Measurements from ENCODE around the gene ZPBP. TPM values are rescaled to one million over a fixed set of nuclear protein-coding genes. Genes with fewer than 3 reads are reported as not detected.

ZPBP gene, protein sequence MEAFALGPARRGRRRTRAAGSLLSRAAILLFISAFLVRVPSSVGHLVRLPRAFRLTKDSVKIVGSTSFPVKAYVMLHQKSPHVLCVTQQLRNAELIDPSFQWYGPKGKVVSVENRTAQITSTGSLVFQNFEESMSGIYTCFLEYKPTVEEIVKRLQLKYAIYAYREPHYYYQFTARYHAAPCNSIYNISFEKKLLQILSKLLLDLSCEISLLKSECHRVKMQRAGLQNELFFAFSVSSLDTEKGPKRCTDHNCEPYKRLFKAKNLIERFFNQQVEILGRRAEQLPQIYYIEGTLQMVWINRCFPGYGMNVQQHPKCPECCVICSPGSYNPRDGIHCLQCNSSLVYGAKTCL
- total RNA-seq (under 1 TPM in 1 of 9 donors, not detected in 8; 0.72 TPM), polyA plus RNA-seq (not detected)
- long read RNA-seq, donor 1, result 0 reads
- long read RNA-seq, donor 2, result 0 reads
- long read RNA-seq, donor 3, result 0 reads
- long read RNA-seq, donor 4, result 0 reads
- long read RNA-seq, donor 5, result 0 reads
- long read RNA-seq, donor 6, result 0 reads
- long read RNA-seq, donor 7, result 0 reads
- long read RNA-seq, donor 8, result 0 reads
- long read RNA-seq, donor 9, result 0 reads
- long read RNA-seq, donor 10, result 0 reads

DNA sequence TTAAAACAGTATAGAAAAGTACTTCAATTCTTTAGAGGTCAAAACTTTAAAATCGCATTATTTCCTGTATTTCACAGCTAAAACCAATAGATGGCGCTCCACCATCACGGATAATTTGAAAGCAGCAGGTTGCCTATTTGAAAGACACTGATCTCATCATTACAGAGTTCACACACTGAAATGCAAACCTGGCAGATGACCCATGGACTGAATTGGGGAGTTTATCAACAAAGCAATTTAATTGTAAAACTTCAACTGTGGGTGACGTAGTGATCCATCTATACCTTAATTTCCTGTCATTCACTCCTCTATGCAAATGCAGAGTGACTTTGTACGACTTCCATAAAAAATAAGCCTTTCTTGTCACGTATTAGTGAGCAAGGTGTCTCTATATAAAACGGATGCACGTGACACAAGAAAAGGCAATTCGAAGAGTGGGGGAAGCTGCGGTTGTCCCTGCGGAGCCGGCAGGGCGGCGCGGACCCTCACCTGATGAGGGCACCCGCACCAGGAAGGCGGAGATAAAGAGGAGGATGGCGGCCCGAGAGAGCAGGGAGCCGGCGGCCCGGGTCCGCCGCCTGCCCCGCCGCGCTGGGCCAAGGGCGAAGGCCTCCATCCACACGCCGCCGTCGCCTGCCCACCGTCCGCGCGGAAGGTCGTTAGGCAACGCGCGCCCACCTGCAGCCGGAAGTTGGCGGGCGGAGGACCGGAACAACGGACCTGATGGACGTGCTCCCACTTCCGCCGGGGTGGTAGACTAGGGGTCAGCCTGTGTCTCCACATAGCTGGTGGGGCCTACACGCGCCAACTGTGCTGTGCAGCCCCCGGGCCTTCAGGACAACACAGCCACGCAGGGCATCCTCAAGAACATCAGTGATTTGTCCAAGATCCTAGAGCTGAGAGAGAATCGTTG, at the start of gene ZPBP:
TSS of gene ZPBP (minus strand) at position 668 of the 913 bp plus-strand sequence. CDS start at position 616, 52 bp downstream.
- peak in 4 of 7 donors; percentile 31 to 37 (median 32) for DNase-seq
- Histone ChIP-seq H3K27ac (no peak within 1 kb of the TSS), H3K4me1 (replicated peaks in 1 of 2) (peaks cover 5 to 6% of the 10 kb centered on the region in 2 donors), H3K27me3 (no peaks in the 10 kb centered on the region), H3K4me3 (peak within 1 kb of the TSS in 1 of 4 donors; percentile 55), H3K9me3 (replicated peaks in 1 of 3) (no peaks in the 10 kb centered on the region), H3K36me3 (replicated peaks in 1 of 2) (no peaks in the 10 kb centered on the region)
- intact Hi-C loops (cut with DNase I), result loop anchor here in 1 of 2 donors (10.0 kb wide), 1 partner anchor 322 kb away; no protein-coding TSS in a partner anchor
- TF ChIP-seq, protein P1, sequence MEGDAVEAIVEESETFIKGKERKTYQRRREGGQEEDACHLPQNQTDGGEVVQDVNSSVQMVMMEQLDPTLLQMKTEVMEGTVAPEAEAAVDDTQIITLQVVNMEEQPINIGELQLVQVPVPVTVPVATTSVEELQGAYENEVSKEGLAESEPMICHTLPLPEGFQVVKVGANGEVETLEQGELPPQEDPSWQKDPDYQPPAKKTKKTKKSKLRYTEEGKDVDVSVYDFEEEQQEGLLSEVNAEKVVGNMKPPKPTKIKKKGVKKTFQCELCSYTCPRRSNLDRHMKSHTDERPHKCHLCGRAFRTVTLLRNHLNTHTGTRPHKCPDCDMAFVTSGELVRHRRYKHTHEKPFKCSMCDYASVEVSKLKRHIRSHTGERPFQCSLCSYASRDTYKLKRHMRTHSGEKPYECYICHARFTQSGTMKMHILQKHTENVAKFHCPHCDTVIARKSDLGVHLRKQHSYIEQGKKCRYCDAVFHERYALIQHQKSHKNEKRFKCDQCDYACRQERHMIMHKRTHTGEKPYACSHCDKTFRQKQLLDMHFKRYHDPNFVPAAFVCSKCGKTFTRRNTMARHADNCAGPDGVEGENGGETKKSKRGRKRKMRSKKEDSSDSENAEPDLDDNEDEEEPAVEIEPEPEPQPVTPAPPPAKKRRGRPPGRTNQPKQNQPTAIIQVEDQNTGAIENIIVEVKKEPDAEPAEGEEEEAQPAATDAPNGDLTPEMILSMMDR (IDR thresholded peaks at IDR 0.05), result peak; percentile 56 to 82 (median 71)
- no peak for TF ChIP-seq POLR2A (IDR thresholded peaks at IDR 0.05)
- WGBS, 4 donors, result 10 to 33% (median 14%) methylated on average over 29 to 53 of the region's 53 CpGs

DNA sequence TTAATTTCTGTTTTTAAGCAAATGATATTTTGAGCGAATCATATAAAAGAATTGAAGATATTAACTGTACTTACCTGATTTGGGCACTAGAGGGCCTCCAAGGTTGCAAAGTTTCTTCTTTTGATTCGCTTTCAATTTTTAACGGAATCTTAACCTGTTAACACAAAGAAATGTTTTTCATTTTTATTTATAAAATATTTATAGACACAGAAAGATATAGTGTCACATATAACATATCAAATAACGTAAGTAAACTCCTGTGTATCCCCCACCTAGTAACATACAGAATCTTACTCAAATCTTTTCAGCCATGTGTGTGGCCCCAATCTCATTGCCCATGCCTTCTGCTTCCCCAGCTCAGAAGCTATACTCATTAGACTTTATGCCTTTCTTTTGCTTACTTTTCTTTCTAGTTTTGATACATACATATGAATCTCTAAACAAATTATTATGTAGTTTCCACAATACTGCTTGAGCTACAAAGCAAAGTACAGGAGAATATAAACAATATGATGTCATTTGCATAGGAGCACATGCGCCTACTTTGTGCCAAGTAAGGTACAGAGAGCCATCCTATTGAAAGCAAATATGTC, 49.5 kb upstream of the ZPBP start:
- 20 to 22% (median 22%) methylated on average over 5 of the region's 5 CpGs for WGBS, 4 donors
- Histone ChIP-seq H3K4me3 (peak overlapping the region in 1 of 4 donors; percentile 28), H3K36me3 (replicated peaks in 1 of 2) (no peaks in the 10 kb centered on the region), H3K27ac (no peak overlapping the region), H3K4me1 (replicated peaks in 1 of 2) (no peaks in the 10 kb centered on the region), H3K27me3 (no peaks in the 10 kb centered on the region), H3K9me3 (replicated peaks in 1 of 3) (peaks cover 0 to 4% (median 0%) of the 10 kb centered on the region in 3 donors)
- intact Hi-C loops (cut with DNase I), result loop anchor here in 1 of 2 donors (5.0 kb wide), 1 partner anchor 275 kb away; no protein-coding TSS in a partner anchor
- peak in 1 of 7 donors; percentile 18 for DNase-seq
- TF ChIP-seq POLR2A (IDR thresholded peaks at IDR 0.05), result no peak
- TF ChIP-seq, protein P1 (IDR thresholded peaks at IDR 0.05), result peak; percentile 50 to 78 (median 60)

DNA sequence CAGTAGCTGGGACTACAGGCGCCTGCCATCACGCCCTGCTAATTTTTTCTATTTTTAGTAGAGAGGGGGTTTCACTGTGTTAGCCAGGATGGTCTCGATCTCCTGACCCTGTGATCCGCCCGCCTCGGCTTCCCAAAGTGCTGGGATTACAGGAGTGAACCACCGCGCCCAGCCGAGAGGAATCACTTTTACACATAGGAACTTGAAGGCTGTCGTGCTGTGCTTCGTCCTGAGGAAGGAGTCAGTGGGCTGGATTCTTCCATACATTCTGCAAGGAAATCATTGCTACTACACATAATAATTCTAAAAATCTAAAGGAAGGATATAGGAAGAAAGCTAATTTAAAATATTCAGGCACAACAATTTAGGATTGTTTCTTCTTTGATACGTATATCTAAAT, 48.8 kb upstream of the ZPBP start:
- Histone ChIP-seq H3K4me3 (no peak overlapping the region), H3K36me3 (replicated peaks in 1 of 2) (no peaks in the 10 kb centered on the region), H3K27ac (no peak overlapping the region), H3K27me3 (no peaks in the 10 kb centered on the region), H3K4me1 (replicated peaks in 1 of 2) (no peaks in the 10 kb centered on the region), H3K9me3 (replicated peaks in 1 of 3) (peaks cover 0 to 4% (median 0%) of the 10 kb centered on the region in 3 donors)
- intact Hi-C loops (cut with DNase I), result loop anchor here in 1 of 2 donors (5.0 kb wide), 1 partner anchor 275 kb away; no protein-coding TSS in a partner anchor
- DNase-seq, result no peak
- TF ChIP-seq, protein P1 (IDR thresholded peaks at IDR 0.05), result no peak
- TF ChIP-seq POLR2A (IDR thresholded peaks at IDR 0.05), result no peak
- WGBS, 4 donors, result 63 to 68% (median 66%) methylated on average over 12 of the region's 12 CpGs
